Osteocyte (in vitro differentiated cells): ENCODE data around the gene NXN. TPM values are rescaled to one million over a fixed set of nuclear protein-coding genes. Genes with fewer than 3 reads are reported as not detected.

Experiments used
- DNase-seq: peaks from one replicate; pipeline ENCODE4 v3.0.0; 2021; ENCODE audit warnings: mixed read lengths; ENCODE audit not compliant: unreplicated experiment; ENCODE audit errors: extremely low spot score
- H3K27ac Mint-ChIP-seq: one replicate; pipeline ENCODE4 v1.8.0; 2021; ENCODE audit warnings: mild to moderate bottlenecking, mixed read lengths; ENCODE audit not compliant: unreplicated experiment
- H3K27me3 Mint-ChIP-seq: one replicate; pipeline ENCODE4 v1.8.0; 2021; ENCODE audit warnings: mixed read lengths; ENCODE audit not compliant: unreplicated experiment
- H3K36me3 Mint-ChIP-seq: one replicate; pipeline ENCODE4 v1.8.0; 2021; ENCODE audit warnings: mixed read lengths; ENCODE audit not compliant: unreplicated experiment
- H3K4me1 Mint-ChIP-seq: one replicate; pipeline ENCODE4 v1.8.0; 2021; ENCODE audit warnings: mixed read lengths; ENCODE audit not compliant: unreplicated experiment
- H3K4me3 Mint-ChIP-seq: one replicate; pipeline ENCODE4 v1.8.0; 2021; ENCODE audit warnings: mild to moderate bottlenecking, moderate library complexity, mixed read lengths; ENCODE audit not compliant: unreplicated experiment
- H3K9me3 Mint-ChIP-seq: one replicate; pipeline ENCODE4 v1.8.0; 2021; ENCODE audit warnings: mixed read lengths; ENCODE audit not compliant: unreplicated experiment
- CTCF ChIP-seq: fragments of 200-600 bp; sonication (generic); IDR thresholded peaks from 2 replicates; pipeline ENCODE4 v1.5.0; 2021; ENCODE audit warnings: antibody characterized with exemption, mild to moderate bottlenecking, moderate library complexity
- total RNA-seq: library from RNA; stranded (reverse); gene quantifications from 2 replicates; pipeline ENCODE4 v1.2.1, GENCODE V29; 2021

Gene NXN
- total RNA-seq, 1 donor from 2014 or later, result 123 TPM

DNA sequence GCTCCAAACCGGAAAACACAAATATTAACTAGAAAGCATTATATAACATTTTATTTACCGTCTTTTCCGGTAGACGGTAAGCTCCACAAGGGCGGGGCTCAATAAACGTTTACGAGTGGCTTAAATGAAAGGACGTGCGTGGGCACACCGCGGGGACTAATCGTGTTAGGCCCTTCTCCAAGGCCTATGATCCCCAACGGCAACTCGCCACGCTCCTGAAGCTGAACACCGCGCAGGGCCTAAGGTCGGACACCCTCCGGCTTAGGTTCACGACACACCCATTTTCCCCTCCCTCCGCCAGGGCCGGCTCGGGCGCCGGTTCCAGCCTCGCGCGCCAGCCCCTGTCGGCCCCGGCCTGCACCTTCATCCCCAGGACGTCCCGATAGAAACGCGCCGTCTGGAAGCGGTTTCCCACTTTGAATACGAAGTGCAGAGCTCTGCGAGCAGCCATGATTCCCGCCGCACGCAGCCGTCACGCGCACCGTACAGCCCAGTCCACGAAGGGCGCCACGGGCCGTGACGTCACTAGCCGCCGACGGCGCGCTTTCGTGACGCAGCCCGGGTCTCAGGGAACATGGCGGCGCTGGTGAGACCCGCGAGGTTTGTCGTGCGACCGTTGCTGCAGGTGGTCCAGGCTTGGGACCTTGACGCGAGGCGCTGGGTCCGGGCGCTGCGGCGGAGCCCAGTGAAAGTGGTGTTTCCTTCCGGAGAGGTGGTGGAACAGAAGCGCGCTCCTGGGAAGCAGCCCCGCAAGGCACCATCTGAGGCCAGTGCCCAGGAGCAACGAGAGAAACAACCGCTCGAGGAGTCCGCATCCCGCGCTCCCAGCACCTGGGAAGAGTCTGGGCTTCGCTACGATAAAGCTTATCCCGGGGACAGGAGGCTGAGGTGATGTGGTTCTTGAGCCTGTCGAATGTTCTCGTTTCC lies 197.5 kb downstream of the NXN start, which contains the start of the genes GLOD4 and MRM3:
GLOD4 (minus strand) TSS at position 476 of the 927 bp plus-strand sequence; CDS start at position 451, 25 bp downstream.
MRM3 (plus strand) TSS at position 549 of the 927 bp plus-strand sequence; CDS start at position 575, 26 bp downstream.
- Mint-ChIP-seq H3K36me3 (peaks cover 12% of the 10 kb centered on the region), H3K9me3 (no peaks in the 10 kb centered on the region), H3K27ac (peak within 1 kb of the TSS; percentile 92), H3K27me3 (no peaks in the 10 kb centered on the region), H3K4me3 (peak within 1 kb of the TSS; percentile 95), H3K4me1 (peaks cover 27% of the 10 kb centered on the region)
- DNase-seq, result peak; percentile 98
- TF ChIP-seq CTCF, result peak; percentile 22

- TF ChIP-seq CTCF, result no peak
- peaks cover 30% of the 10 kb centered on the region for H3K36me3 Mint-ChIP-seq
- H3K4me3 Mint-ChIP-seq, result no peak overlapping the region
Observed at GRCh38 chr17:778096-778495, 201.5 kb downstream of the NXN start.

DNA sequence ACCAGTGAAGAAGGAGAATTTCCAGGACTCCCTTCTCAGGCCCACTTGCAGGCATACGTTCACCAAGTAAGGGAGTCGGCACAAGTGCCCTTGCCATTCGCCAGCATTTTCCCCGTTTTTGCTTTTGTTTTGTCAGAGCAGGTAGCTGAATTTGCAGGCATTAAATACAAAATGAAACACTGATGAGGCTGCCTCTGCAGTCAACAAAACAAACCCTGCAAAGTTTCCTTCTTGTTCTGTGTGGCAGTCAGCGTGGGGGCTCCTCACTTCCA lies 205.3 kb downstream of the NXN start:
- Mint-ChIP-seq H3K36me3 (peaks cover 50% of the 10 kb centered on the region), H3K4me3 (no peak overlapping the region)
- DNase-seq, result no peak

More at GRCh38 chr17:778096-778495, 201.5 kb downstream of the NXN start:
- DNase-seq, result no peak
- H3K9me3 Mint-ChIP-seq, result no peaks in the 10 kb centered on the region
- H3K4me1 Mint-ChIP-seq, result peaks cover 33% of the 10 kb centered on the region
- no peak overlapping the region for H3K27ac Mint-ChIP-seq
- H3K27me3 Mint-ChIP-seq, result no peaks in the 10 kb centered on the region

GRCh38 chr17:773467-774312 lies 205.9 kb downstream of the NXN start:
- H3K9me3 Mint-ChIP-seq, result no peaks in the 10 kb centered on the region
- H3K4me3 Mint-ChIP-seq, result no peak overlapping the region
- no peak for TF ChIP-seq CTCF
- peaks cover 54% of the 10 kb centered on the region for H3K36me3 Mint-ChIP-seq
- no peaks in the 10 kb centered on the region for H3K27me3 Mint-ChIP-seq
- H3K4me1 Mint-ChIP-seq, result peaks cover 21% of the 10 kb centered on the region
- H3K27ac Mint-ChIP-seq, result peak overlapping the region; percentile 74
- no peak for DNase-seq

More for the DNA sequence above, 205.3 kb downstream of the NXN start:
- Mint-ChIP-seq H3K9me3 (no peaks in the 10 kb centered on the region), H3K27ac (peak overlapping the region; percentile 74), H3K4me1 (peaks cover 21% of the 10 kb centered on the region), H3K27me3 (no peaks in the 10 kb centered on the region)
- no peak for TF ChIP-seq CTCF
